ENCODE data around the gene POLE.
"Not testable (repeated sequence)": the region's sequence is repeated elsewhere in the genome, so short reads cannot be mapped to it uniquely, and the experiment has no call there.

POLE gene

DNA sequence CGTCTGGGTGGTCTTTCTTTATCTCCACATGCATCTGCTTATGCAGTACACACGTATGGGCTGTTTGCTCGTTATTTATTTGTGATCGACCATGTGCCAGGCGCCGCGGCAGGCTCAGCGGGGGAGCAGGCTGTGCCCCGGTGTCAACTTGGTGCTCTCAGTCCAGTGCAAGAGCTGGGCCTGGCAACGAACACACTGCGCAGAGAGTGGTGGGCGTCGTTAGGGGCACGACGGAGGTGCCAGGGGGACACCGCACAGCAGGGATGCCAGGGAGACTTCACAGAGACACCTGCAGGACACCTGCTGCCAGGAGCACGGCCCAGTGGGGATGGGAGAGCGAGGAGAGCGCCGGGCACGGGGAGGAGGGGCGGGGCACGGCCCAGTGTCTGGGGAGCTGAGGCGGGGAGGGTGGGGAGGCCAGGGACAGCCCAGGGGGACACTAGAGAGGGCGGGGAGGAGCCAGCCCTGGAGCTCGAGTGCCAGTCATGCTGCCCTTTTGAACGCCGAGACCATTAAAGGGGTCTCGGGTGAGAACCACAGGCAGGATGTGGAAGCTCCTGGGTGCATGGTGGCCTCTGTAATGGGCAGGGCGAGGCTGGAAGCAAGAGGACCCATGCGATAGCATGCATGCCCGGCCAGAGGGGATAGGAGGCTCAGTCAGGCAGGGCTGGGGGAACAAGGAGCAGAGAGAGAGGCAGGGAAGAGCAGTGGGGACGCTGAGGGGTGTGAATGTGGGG lies 76.1 kb downstream of the POLE start:
- no peak for DNase-seq

DNA sequence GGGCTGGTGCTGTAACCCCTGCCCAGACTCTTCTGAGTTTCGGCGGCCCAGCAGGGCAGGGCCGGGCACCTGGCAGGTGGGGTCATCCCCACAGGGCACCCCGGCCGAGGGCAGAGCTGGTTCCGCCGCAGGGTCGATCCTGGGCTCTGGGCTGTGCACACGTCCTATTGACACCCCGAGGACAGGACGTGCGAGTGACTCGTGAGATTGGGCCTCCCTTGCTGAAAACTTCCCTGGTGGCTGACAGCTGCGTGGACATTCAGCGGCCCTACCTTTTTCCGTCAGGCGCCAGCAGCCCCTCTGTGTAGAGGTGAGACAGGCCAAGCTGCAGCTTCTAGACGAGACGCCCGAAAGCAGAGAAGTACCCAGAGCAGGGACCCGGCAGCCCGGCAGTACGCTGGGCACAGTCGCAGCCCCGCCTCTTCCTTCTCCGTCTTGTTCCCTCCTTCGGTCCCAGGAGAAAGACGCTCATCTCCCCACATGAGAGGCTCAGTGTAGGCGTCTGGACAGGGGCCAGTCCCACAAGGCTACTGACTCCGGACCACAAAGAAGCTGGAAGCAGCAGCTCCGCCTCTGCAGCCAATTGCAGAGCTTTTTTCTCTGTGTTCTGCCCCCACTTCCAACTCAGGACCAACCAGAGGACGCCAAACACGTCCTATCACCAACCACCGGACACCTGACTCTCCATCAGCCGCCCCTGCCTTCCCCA lies 76.9 kb downstream of the POLE start, which contains the start of gene LRCOL1:
TSS of gene LRCOL1 (minus strand) at position 532 of the 709 bp plus-strand sequence. CDS start 4,331 bp downstream, outside the sequence.
- DNase-seq: no peak

DNA sequence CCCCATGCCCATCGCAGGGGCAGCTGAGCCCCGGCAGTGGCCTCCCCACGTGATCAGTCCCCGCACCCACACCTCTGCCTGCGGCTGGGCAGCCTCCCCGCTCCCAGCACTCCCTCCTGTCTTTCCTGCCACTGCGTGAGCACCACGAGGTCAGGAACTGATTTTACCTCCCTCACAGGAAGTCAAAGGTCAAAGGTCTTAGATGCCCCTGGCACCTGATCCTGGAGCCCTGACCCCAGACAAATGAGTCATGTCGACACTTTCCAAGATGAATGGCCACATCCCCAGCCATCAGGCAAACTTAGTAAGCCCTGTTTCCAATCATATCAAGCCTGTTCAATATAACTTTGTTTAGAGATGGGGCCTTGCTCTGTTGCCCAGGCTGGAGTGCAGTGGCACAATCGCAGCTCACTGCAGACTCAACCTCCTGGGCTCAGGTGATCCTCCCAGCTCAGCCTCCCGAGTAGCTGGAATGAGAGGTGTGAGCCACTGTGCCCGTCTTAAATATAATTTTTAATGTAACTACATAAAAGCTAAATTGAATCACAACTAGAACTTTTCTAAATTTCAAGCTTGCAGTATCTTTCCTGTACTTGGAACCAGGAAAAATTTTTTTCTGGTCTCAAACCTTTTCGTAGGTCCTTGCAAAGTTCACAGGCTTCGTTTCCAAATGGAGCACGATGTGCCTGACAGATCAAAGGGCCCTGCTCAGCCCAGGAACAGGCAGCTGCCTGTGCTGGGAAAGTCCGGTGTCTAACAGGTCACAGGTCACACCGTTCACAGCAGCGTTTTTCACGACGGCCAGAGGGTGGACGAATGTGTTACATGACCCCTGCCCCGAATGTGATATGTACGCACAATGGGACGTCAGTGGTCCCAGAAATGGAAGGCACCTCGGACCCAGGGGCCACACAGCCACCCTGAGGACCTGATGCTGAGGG lies 78.6 kb downstream of the POLE start:
- DNase-seq: no peak

DNA sequence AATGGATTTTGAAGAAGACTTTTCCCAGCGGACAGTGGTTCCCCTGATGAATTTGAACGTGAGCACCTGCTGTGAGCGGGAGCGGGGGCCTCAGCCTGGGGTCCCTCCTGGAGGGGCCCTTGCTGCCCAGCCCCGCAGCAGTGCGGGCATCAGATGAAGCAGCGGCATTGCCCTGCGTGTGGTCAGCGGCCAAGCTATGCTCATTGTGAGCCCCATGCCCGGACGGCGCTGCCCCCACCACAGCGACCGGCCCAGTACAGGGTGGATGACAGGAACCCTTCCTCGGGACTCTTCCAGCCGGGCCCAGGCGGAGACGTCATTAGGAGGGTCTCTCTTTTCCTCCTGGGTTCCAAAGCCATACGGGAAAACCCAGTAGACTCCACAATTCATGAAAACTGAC lies 80.2 kb downstream of the POLE start:
- DNase-seq: no peak

DNA sequence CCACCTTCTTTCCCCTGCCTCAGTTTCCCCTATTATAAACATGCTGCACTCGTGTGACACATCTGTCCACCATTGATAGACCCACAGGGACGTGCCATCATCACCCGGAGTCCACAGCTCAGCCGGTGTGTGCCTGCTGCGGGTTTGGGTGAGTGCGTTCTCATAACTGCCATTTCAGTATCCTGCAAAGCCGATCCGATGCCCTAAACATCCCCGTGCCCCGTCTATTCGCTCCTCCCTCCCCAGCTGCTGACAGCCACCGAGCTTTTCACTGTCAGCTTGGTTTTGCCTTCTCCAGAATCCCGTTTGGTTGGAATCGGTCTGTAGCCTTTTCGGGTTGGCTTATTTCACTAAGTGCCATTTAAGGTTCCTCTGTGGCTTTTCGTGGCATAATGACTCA lies 80.7 kb downstream of the POLE start:
- DNase-seq: no peak

DNA sequence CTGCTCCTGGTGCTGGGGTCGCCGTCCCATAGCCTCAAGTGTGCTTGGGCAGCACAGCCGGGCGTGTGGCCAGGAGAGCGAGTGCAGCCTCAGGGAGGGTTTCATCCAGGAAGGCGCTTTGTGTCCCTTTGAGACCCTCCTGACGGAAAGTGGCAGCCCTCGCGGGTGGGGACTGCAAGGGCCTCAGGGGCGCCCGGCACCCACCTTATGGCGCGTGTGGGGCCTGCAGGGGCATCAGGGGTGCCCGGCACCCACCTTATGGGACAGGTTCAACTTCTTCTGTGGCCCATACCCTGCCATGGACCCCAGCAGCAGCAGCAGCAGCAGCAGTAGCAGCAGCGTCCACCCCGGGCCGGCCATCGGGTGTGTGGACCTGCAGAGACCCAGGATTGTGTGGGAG lies 81.2 kb downstream of the POLE start:
- DNase-seq: no peak

DNA sequence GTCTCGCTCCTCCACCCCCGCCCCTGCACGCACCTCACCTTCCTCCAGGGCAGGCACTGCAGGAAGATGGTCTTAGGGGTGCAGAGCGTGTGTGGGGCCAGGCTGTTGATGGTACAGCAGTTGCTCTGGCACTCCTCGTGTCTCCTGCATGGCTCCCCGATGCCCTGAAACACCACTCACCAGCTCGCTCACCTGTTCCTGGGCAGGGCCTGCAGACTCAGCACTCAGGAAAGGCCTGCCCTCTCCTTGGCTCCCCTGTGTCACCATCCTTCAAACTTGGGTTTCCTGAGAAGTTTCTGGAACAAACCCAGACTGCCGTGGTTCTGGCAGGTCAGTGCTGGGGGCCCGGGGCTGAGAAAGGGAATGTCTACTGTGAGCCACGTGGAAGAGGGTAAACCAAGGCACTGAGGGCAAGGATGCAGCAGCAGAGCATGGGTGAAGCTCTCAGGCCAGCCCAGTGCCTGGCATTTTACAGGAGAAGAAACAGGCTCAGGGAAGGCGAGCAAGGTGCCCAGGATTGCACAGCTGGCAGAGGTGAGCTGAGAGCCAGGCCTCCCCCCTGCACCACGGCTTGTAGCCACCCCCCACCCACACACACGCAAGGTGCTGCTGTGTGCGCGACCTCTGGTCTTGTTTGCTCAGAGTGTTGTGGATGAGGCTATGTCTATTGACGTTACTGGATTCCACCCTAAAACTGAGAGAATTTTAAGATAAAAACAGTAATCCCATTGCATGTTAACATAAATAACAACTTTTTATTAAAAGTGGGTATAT lies 82.3 kb downstream of the POLE start:
- no peak for DNase-seq

DNA sequence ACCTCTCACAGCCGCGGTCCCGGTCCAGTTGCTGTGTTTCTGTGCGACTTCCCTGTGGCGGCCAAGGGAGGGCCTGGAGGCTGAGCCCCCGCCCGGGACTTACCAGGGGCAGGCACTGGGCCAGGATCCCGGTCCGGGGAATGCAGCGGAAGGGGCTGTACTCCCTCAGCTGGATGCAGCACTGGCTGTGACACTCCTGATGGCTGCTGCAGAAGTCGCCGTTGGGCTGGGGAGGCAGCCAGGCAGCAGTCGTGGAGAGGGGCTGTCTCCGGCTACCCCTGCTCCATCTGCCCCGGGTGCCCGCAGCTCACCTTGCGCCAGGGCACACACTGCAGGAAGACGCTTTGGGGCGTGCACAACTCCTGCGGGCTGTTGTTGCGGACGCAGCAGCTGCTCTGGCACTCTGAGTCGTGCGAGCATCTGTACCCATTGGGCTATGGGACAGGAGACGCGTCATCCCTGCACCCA lies 83.0 kb downstream of the POLE start:
- no peak for DNase-seq

DNA sequence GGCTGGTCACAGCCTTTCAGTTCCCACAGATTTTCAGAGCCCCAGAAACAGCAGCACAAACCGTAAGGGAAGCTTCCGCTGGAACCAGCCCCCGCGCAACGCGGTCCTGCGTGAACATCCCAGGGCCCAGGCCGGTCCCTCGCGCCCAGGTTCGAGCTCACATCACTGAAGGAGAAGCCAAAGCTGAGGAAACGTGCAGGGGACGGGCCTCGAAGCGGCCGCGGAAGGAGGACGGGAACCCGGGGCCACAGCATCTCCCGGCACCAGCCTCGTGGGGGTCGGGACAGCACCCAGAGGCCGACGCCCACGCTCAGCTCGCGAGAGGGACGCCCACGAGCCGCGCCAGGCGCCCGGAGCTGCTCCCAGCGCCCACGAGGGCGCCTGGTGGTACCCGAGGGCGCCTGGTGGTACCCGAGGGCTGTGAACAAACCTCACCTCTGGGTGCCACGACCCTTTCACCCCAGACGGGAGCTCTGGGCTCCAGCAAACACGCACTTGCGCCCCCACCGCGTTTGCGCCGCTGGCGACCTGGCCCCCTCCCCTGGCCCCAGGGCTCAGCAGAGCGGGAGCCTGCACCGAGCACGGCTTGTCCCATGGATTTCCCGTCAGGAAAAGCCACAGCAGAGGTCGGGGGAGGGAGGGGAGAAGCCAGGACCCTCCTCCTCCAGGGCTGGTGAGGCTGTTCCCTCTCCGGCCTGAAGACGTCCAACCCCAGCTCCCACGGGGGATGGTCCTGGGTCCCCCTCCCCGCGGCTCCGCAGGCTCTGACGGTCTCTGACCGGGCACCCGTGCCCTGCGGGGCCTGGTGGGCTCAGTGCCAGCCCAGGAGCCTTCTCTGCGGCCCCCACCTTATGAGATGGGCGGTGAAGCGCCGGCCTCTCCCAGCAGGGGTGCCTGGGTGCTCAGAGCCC lies 83.6 kb downstream of the POLE start:
- no peak for DNase-seq

DNA sequence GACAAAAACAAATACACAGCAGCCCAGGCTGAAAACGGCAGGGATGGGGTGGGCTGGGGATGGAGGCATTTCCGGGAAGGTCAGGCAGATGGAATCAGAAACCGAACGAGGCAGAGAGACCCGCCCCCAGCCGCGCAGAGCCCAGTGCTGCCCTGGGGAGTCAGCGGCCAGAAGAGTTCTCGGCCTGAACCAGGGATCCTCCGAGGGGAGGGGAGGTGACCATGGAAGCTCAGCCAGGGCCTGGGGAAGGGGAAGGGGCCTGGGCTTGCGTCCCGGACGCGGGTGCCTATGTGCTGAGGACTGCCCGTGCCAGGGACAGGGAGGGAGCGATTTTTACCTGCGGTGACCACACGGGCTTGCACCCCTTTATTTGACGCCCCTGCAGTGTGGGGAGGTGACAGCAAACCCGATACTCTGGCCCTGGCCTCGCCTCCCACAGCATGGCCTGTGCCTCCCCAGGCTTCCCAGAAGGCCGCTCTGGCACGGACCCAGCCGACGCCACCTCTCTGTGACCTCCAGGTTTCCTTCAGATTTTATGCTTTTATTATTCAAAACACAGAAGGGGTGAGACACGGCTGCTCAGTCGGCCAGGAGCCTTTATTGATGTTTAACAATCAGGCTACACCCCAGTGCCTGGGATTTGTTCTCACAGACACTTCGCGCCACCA lies 84.4 kb downstream of the POLE start:
- DNase-seq: no peak

DNA sequence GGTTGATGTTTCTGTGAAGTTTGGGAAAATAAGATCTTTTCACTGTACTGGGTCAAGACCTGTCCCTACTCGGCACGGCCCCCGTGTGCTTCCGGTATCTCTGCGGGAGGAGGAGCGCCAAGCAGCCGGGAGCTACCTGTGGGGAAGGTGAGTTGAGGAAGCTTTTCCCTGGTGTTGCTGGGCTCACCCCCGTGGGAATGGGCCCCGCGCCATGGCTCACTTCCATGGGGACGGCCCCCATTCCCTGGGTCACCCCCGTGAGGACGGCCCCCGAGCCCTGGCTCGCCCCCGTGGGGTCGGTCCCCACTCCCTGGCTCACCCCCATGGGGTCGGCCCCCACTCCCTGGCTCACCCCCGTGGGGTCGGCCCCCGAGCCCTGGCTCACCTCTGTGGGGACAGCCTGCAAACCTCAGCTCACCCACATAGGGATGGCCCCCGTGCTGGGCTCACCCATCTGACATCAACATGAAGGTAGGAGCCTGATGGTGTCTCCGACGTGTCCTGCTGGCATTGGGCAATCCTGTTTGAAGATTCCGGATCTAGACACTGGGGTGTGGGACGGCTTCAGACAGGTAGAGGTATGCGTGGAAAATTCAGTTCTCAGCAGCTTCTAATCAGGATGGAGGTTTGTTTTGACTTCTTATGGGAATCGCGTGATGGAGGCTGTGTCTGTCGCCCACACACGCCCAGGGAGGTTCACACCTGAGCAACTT lies 85.8 kb downstream of the POLE start:
- no peak for DNase-seq

DNA sequence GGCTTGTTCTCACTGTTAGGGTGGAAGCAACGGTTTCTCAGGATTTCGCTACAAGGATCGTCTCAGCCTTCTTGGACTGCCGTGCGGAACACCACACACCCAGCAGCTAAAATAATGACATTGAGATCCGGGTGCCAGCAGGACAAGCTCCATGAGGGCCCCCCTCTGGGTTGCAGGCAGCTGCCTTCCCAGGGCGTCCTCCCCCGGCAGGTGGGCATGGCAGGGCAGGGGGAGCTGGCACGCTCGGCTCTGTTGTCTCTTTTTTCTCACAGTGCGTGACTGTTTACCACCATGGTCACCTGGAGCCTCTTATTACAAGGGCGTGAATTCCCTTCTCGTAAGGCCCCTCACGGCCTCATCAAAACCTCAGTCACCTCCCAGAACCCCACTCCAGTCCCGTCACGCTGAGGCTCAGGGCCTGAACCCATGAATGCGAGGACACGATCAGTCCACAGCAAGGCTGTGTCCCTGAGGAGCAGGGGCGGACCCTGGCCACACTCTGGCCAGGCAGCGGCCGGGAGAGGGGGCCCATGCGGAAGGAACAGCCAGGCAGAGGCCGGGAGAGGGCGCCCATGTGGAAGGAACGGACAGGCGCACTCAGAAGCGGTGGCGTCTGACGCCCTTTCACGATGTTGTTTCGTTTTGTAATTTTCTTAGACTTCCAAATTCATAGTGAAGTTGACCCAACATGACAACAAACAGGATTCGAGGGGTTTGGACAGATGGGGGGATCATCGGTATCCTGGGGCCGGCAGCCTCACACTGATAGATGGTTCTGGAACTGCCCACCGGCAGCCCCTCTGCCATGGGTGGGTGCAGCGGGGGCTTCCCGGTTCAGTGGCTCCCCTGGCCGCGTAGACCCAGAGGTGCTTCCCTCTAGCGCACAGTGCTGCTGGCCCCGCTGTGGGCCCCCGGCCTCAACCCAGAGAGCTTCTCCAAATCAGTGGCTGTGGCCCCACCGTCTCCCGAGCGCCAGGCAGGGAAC lies 86.8 kb downstream of the POLE start:
- peak; percentile 31 for DNase-seq

DNA sequence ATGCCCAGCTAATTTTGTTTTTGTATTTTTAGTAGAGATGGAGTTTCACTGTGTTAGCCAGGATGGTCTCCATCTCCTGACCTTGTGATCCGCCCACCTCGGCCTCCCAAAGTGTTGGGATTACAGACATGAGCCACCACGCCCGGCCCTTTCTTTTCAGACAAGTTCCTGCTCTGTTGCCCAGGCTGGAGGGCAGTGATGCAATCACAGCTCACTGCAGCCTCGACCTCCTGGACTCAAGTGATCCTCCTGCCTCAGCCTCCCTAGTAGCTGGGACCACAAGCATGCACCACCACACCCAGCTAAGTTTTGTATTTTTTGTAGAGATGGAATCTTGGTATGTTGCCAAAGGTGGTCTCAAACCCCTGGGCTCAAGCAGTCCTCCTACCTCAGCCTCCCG lies 87.6 kb downstream of the POLE start:
- not testable (repeated sequence) for DNase-seq

DNA sequence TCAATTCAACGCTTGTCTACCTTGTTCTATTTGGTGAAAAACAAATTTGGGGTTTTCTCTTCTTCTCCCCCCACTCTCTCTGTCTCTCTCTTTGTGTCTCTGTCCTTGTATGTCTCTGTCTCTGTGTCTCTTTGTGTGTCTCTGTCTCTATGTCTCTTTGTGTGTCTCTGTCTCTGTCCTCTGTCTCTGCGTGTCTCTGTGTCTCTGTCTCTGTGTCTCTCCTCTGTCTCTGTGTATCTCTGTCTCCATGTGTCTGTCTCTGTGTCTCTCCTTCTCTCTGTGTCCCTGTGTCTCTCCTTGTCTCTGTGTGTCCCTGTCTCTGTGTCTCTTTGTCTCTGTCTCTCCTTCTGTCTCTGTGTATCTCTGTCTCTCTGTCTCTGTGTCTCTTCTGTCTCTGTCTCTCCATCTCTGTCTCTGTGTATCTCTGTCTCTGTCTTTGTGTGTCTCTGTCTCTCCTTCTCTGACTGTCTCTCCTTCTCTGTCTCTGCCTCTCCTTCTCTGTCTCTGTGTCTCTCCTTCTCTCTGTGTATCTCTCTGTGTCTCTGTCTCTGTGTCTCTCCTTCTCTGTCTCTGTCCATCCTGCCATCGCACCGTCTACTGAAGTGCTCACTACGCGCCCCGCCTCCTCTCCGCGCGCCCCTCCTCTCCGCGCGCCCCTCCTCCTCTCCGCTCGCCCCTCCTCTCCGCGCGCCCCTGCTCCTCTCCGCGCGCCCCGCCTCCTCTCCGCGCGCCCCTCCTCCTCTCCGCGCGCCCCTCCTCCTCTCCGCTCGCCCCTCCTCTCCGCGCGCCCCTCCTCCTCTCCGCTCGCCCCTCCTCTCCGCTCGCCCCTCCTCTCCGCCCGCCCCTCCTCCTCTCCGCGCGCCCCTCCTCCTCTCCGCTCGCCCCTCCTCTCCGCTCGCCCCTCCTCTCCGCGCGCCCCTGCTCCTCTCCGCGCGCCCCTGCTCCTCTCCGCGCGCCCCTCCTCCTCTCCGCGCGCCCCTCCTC lies 89.5 kb downstream of the POLE start:
- no peak for DNase-seq

DNA sequence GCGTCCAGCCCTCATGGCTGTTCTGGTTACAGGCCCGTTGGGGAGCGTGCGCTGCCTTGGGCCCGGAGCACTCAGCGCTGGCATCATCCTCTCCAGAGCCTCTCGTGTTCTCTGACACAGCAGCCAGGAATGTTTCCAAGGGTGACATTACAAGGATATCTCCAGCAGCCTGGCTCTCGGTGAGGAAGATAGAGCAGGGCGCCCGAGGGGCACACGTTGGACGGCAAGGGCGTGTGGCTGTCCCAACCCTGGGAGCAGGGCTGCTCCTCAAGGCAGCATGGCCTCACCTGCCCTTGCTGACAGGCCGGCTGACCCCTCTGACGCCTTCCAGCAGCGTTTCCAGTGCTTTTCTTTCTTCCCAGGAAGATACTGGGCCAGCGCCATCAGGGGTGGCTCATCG lies 91.1 kb downstream of the POLE start:
- DNase-seq: no peak

DNA sequence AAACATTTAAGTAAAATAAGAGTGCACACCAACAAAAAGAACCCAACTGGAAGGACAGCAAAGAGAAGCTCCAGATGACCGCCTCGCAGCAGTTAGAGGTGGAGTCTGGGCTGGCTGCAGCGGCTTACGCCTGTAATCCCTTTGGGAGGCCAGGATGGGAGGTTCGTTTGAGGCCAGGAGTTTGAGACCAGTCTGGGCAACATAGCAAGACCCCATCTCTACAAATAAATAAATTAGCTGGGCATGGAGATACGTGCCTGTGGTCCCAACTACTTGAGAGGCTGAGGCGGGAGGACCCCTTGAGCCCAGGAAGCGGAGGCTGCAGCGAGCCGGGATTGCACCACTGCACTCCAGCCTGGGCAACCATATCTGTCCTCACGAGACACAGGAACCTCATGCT lies 92.0 kb downstream of the POLE start:
- DNase-seq: no peak

DNA sequence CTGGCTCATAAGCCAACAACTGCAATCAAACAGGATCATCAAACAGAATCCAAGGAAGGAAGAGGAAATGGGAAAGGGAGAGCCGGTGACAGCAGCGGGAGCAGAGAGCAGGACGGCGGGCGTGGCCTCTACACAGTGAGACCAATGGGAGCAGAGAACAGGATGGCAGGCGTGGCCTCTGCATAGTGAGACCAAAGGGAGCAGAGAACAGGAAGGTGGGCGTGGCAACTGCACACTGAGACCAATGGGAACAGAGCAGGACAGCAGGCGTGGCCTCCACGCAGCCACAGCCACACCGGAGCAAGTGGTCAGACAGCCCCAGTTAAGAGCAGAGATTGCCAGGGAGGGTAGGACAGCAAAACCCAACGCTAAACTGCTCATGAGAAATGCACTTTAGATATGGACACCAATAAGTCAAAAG lies 93.2 kb downstream of the POLE start:
- peak; percentile 99 for DNase-seq

DNA sequence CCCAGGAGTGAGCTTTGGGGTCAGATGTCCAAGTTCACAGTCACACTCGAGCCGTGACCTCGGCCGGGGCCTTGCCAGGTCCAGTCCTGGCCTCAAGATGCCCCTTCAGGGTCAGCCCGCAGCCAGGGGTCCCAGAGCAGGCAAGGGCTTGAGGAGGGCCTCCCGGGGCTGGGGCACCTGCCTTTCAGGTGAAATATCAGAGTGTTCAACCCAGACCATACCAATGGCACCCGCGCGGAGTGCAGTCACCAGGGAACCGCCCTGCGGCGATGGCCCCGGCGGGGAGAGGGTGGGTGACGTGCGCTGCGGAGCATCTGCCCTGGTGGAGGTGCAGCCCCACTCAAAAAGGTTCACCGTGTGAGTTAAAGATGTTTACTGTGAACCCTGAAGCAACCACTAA lies 93.6 kb downstream of the POLE start:
- DNase-seq: no peak

Measured in NCI-H187 treated with DMSO at 0.1 percent for 48 hours (cell line).